Stimulated activated CD8-positive, alpha-beta memory T cell treated with anti-CD3 and anti-CD28 coated beads, Interleukin-7, amount 100 ng/mL, for 1 hour (primary cell): ENCODE data around the gene TUBA1B.
"Not testable (repeated sequence)": the region's sequence is repeated elsewhere in the genome, so short reads cannot be mapped to it uniquely, and the experiment has no call there.

Source experiments
- DNase-seq, 2 donors: peaks; one replicate each; pipeline ENCODE4 v3.0.0-alpha.2; 2020; ENCODE audit warnings: low read depth in 2 of 2

Gene TUBA1B

GRCh38 chr12:49131051-49131893 is at the start of gene TUBA1B:
Gene TUBA1B, minus strand, starts transcription at chr12:49131395. Its CDS starts 95 bp downstream, at chr12:49131300.
- DNase-seq = peak; percentile 79 to 88

- DNase-seq = no peak
Observed at GRCh38 chr12:49174218-49174617, 43.0 kb upstream of the TUBA1B start.

- no peak for DNase-seq
Observed at GRCh38 chr12:49170924-49171323, 39.7 kb upstream of the TUBA1B start.

- no peak for DNase-seq
Observed at GRCh38 chr12:49165114-49165513, 33.9 kb upstream of the TUBA1B start.

GRCh38 chr12:49161901-49162300 is 30.7 kb upstream of the TUBA1B start:
- DNase-seq = not testable (repeated sequence)

- no peak for DNase-seq
Observed at GRCh38 chr12:49161092-49161795, 30.0 kb upstream of the TUBA1B start.

- DNase-seq = no peak
Observed at GRCh38 chr12:49160399-49160798, 29.2 kb upstream of the TUBA1B start.

- DNase-seq = no peak
Observed at GRCh38 chr12:49154221-49154620, 23.0 kb upstream of the TUBA1B start.

- DNase-seq = no peak
Observed at GRCh38 chr12:49147384-49147783, 16.2 kb upstream of the TUBA1B start.

GRCh38 chr12:49146406-49146805 is 15.2 kb upstream of the TUBA1B start:
- DNase-seq = no peak

DNA sequence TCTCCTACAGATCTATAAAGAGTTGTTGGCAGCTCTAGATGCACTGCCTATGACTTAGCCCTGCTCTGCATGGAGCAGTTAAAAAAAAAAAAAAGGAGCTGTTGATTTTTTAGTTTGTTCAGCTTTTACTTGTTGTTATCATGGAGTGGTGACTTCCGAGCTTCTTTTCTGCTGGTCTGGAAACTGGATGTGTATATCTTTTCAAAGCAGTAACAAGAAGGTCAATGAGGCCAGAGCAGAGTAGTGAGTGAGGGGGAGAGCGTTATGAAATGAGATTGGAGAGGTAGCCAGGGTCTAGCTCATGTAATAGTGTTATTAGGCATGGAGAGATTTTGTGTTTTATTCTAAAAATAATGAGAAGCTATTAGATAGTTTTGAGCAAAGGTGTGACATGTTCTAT is 13.2 kb upstream of the TUBA1B start:
- no peak for DNase-seq

DNA sequence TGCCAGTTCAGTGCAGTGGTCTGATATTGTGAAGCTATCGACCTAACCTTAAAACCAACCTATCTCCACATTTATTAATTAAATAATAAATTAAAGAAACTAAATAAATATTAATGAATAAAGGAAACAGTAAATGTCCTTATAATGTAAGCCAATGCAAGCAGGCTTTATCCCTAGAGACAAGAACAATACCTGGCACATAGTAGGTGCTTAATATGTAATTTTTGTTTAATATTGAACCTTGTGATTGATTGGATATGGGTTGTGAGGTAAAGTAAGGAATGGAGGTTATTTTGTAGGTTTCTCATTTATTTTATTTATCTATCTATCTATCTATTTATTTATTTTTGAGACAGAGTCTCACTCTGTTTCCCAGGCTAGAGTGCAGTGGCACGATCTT is 7.8 kb upstream of the TUBA1B start:
- DNase-seq = no peak

DNA sequence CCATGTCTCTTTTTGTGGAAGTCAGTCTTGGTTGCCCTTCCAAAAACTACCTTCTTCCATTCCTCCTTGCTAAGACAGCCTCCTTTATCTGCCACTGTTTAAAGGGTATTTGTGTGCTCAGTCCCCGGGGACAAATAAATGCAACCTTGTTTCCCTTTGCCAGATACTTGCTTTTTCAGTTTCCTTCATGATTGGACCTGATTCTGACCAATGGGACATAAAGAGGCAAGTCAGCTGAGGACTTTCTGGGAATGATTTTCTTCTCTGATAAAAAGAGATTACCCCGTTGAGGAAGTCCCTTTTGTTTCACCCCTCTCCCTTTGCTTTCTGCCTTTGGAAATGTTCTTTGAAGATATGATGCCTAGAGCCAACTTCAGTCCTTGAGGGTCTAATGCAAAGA is 7.4 kb upstream of the TUBA1B start:
- DNase-seq = no peak

DNA sequence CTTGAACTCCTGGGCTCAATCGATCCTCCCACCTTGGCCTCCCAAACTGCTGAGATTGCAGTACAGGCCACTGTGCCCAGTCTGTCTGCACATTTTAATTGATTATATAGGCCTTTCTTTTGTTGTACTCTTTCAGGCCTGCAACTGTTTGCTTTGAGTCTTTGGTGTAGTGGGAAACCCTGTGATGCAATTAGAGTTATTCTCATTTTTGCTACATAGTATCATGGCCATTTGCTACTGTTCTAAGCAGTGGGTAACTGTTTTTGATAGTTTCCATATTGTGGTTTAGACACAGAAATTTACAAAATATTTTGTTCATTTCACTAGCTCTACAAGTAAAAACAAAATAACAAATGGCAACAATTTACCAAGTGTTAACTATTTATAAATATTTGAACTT is 6.3 kb upstream of the TUBA1B start:
- no peak for DNase-seq

GRCh38 chr12:49136997-49137396 is 5.8 kb upstream of the TUBA1B start:
- DNase-seq = not testable (repeated sequence)

GRCh38 chr12:49133590-49133989 is 2.4 kb upstream of the TUBA1B start:
- no peak for DNase-seq

DNA sequence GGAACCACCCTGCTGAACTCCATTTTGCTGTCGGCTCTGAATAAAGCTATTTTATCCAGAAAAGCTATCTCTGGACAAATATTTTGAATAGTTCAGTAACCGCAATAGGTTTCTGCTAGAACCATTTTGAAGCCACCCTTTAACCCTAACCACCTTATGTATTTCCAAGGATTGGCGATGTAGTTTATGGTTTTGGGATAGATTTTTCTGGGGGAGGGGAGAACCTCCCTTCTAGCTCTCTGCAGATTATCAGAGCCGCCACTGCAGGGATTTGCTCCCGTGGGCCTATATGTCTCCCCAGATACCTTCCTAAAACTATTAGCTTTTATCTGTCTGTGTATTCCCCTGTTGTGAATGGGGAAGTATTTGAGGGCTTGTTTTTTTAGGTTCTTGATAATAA is 1.8 kb upstream of the TUBA1B start:
- DNase-seq = no peak

DNA sequence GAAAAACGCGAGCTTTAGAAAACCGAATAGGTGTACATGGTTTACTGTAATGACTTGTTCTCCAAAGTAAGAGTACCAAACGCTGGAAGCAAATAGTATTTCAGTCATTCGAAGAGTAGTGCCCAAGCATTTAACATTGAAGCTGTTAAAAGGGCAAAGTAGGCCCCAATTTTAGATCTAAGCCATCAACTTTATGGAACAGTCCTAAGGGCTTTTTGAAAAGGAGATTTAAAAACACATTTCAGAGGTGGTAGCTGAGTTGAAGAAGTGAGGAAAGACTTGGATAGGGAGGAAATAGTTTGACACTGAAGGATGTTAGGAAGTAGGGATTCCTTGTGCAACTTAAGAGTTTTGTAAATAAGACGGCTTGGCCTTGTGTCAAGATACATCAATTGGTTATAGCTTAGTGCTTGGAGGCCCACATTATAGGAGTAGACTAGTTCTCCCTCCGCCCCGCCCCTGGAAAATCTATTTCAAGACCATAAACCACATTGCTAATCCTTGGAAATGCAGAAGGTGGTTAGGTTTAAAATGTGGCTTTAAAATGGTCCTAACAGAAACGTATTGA is 783 bp upstream of the TUBA1B start:
- no peak for DNase-seq

- DNase-seq = peak; percentile 80 to 87
Observed at GRCh38 chr12:49130151-49131050, 794 bp downstream of the TUBA1B start.

GRCh38 chr12:49129332-49130150 is 1.7 kb downstream of the TUBA1B start:
- DNase-seq = no peak

GRCh38 chr12:49127971-49128370 is 3.2 kb downstream of the TUBA1B start:
- not testable (repeated sequence) for DNase-seq
